K562 (cell line): ENCODE measurements around the gene COL1A2.

Experiments
- CTCF ChIP-seq, 3 experiments: IDR thresholded peaks in 2 of 3; conservative IDR thresholded peaks in 1 of 3; 2 replicates each; pipeline ENCODE4 v1.5.1; 2011 to 2012; ENCODE audit warnings: low read length in 3 of 3, mild to moderate bottlenecking in 3 of 3, control low read depth in 2 of 3, improper control_type of control experiment in 1 of 3, inconsistent platforms in 1 of 3, low read depth in 1 of 3, mixed read lengths in 1 of 3, moderate library complexity in 1 of 3; ENCODE audit not compliant: insufficient read depth in 2 of 3
- REST ChIP-seq, 2 experiments: fragments of 450-650 bp; formaldehyde crosslinking in 1 of 2; IDR thresholded peaks; 2 replicates each; pipeline versions ENCODE4 v1.4.0 to v1.6.1; 2014 to 2020; ENCODE audit warnings: mild to moderate bottlenecking in 2 of 2, borderline replicate concordance in 1 of 2, low read depth in 1 of 2
- TF ChIP-seq, protein P1 (sequence below): fragments of 450-650 bp; formaldehyde crosslinking; IDR thresholded peaks from 2 replicates; pipeline ENCODE4 v1.4.0; 2022; ENCODE audit warnings: missing genetic modification characterization

GRCh38 chr7:94368371-94368791 lies 26.3 kb upstream of the COL1A2 start:
- no peak for TF ChIP-seq REST (IDR thresholded peaks at IDR 0.05; ENCODE audit: borderline replicate concordance)
- no peak for TF ChIP-seq REST (CRISPR knock-in tag; IDR thresholded peaks at IDR 0.05; ENCODE audit: low read depth)
- no peak for TF ChIP-seq CTCF (IDR thresholded peaks at IDR 0.05 in 2 of 3, conservative IDR thresholded peaks at IDR 0.05 in 1 of 3; ENCODE audit: insufficient read depth in 2 of 3, low read depth in 1 of 3, low read length in 3 of 3)
- TF ChIP-seq, protein P1, sequence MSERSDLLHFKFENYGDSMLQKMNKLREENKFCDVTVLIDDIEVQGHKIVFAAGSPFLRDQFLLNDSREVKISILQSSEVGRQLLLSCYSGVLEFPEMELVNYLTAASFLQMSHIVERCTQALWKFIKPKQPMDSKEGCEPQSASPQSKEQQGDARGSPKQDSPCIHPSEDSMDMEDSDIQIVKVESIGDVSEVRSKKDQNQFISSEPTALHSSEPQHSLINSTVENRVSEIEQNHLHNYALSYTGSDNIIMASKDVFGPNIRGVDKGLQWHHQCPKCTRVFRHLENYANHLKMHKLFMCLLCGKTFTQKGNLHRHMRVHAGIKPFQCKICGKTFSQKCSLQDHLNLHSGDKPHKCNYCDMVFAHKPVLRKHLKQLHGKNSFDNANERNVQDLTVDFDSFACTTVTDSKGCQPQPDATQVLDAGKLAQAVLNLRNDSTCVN (CRISPR knock-in tag) = no peak
